Fibroblast of villous mesenchyme (primary cell): ENCODE data around the gene ZNF213. TPM values are rescaled to one million over a fixed set of nuclear protein-coding genes. Genes with fewer than 3 reads are reported as not detected.

Source experiments
- DNase-seq: peaks from one replicate; pipeline ENCODE4 v3.0.0-alpha.2; 2010; ENCODE audit warnings: low read depth
- H3K4me3 ChIP-seq: 2 replicates; pipeline ENCODE4 v1.5.1; 2011; ENCODE audit warnings: low read depth, mild to moderate bottlenecking, low read length
- small RNA-seq: library from RNA; depleted of rRNA; stranded (forward); fragments of <200 nt; gene quantifications from one replicate; pipeline ENCODE3, GENCODE V24; 2012
- total RNA-seq: library from RNA; depleted of rRNA; stranded (reverse); fragments of >200 nt; gene quantifications from 2 replicates; pipeline ENCODE4 v1.2.3, GENCODE V29; 2012
- TF ChIP-seq, protein P1 (sequence below): IDR thresholded peaks from 2 replicates; pipeline ENCODE4 v1.5.1; 2012; ENCODE audit warnings: low read depth, mild to moderate bottlenecking, low read length; ENCODE audit not compliant: insufficient read depth

The ZNF213 gene
- total RNA-seq, 1 donor: 3.5 TPM

DNA sequence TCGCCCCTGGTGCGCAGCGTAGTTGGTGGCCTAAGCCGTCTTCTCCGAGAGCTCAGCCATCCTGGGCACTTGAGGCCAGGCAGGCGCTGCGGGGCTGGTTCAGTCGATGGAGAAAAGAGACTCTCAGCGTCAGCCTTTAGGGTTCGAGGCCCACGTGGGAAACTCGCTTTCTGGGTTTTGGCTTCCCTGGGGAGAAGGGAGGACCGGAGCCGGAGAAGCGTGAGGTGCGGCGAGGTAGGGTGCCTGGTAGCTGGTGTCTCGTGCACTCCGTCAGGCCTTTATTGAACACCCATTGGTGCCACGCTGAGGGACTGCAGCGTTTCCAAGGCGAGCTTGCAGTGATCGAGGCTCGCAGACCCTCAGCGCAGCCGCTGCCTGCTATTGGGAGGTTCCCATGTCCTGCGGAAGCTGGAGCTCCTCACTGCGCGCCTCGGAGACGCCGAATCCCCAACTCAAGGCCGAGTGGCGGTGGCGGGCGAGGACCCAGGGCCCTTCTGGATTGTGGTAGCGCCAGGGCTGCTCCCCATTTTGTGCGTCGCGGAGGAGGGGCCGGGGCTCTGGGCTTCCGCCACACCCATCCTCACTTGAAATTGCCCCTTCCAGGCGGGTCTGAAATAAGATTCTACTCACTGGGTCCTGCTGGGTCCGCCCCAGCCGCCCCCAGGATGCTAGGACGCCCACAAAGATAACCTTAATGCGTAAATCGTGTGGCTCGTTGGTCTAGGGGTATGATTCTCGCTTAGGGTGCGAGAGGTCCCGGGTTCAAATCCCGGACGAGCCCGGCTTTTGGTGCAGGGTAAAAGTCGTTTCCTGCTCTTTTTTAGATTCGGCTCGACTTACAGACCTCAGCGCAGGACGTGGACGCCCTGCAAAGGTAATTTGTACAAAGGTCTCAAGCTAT is 54.3 kb downstream of the ZNF213 start:
- TF ChIP-seq, protein P1, sequence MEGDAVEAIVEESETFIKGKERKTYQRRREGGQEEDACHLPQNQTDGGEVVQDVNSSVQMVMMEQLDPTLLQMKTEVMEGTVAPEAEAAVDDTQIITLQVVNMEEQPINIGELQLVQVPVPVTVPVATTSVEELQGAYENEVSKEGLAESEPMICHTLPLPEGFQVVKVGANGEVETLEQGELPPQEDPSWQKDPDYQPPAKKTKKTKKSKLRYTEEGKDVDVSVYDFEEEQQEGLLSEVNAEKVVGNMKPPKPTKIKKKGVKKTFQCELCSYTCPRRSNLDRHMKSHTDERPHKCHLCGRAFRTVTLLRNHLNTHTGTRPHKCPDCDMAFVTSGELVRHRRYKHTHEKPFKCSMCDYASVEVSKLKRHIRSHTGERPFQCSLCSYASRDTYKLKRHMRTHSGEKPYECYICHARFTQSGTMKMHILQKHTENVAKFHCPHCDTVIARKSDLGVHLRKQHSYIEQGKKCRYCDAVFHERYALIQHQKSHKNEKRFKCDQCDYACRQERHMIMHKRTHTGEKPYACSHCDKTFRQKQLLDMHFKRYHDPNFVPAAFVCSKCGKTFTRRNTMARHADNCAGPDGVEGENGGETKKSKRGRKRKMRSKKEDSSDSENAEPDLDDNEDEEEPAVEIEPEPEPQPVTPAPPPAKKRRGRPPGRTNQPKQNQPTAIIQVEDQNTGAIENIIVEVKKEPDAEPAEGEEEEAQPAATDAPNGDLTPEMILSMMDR: no peak
- H3K4me3 ChIP-seq: peak overlapping the region; percentile 76
- DNase-seq: peak; percentile 73

DNA sequence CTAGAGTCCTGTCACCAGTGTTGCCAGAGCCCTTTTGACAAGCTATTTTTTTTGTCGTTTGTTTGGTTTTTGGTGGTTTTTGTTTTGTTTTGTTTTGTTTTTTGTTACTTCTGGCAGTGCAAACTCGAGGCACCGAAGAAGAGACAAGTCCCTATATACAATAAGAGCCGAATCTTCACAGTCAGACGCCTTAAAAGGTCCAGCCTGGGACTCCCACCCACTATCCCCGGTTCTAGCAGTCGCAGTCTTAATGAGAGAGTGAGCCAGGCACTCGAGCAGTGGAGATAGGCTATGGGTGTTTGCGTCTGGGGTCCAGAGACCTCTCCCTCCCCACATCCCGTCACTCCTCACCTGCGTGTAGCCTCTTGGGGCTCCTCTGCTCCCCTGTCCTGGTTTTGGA is 55.0 kb downstream of the ZNF213 start:
- no peak for DNase-seq
- H3K4me3 ChIP-seq: peak overlapping the region; percentile 76
- TF ChIP-seq, protein P1: no peak

DNA sequence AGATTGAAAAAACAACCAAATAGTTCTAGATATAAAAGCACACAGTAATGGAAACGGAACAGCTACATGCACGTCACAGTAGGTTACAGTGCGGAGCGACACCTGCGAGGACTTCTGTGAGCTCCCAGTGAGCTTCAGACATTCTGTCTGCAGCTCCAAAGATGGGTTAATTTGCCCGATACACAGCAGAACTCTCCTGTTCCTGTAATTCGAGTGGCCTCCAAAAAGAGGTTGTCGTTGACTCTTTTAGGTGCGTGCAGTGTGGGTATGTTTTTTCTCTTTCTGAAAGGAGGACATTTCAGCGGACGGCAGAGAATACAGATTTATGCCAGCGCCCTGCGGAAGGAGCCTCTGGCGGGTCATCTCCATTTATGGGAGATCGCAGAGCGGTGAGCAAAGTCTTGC is 56.1 kb downstream of the ZNF213 start:
- peak overlapping the region; percentile 56 for H3K4me3 ChIP-seq
- TF ChIP-seq, protein P1: no peak
- DNase-seq: no peak

Small RNAs within 50 kb of the gene (small RNA-seq; reads per million reads assigned to genes)
- gene RNU1-22P: not detected

Other genes with a start within 250 kb of the ZNF213 start
- 25.9 and 28.3 TPM in 2 replicates for gene FLYWCH1, start 223.1 kb upstream of the ZNF213 start, total RNA-seq
- under 0.01 TPM in 1 of 2 replicates, not detected in the other for gene KREMEN2, start 170.8 kb upstream of the ZNF213 start, total RNA-seq
- gene PAQR4, start 165.7 kb upstream of the ZNF213 start, total RNA-seq: 4.3 and 5.2 TPM in 2 replicates
- gene PKMYT1, start 154.6 kb upstream of the ZNF213 start, total RNA-seq: 6.9 and 8.4 TPM in 2 replicates
- gene CLDN9, start 122.1 kb upstream of the ZNF213 start, total RNA-seq: not detected in 2 replicates
- not detected in 2 replicates for gene CLDN6, start 116.8 kb upstream of the ZNF213 start, total RNA-seq
- 196 and 201 TPM in 2 replicates for gene TNFRSF12A, start 114.7 kb upstream of the ZNF213 start, total RNA-seq
- 28.1 and 31.9 TPM in 2 replicates for gene HCFC1R1, start 111.1 kb upstream of the ZNF213 start, total RNA-seq
- gene THOC6, start 111.0 kb upstream of the ZNF213 start, total RNA-seq: 28.1 and 29.6 TPM in 2 replicates
- gene BICDL2, start 98.1 kb upstream of the ZNF213 start, total RNA-seq: under 0.01 TPM in 1 of 2 replicates, not detected in the other
- under 0.01 TPM in 1 of 2 replicates, not detected in the other for gene MMP25, start 88.5 kb upstream of the ZNF213 start, total RNA-seq
- gene IL32, start 69.4 kb upstream of the ZNF213 start, total RNA-seq: 12.6 and 25.0 TPM in 2 replicates
- under 0.01 TPM in 1 of 2 replicates, not detected in the other for gene ZSCAN10, start 35.7 kb upstream of the ZNF213 start, total RNA-seq
- gene ZNF205, start 22.4 kb upstream of the ZNF213 start, total RNA-seq: 14.2 and 18.4 TPM in 2 replicates
- gene OR1F1, start 53.2 kb downstream of the ZNF213 start, total RNA-seq: under 0.01 and 0.43 TPM in 2 replicates
- 10.0 and 11.2 TPM in 2 replicates for gene ZNF200, start 100.1 kb downstream of the ZNF213 start, total RNA-seq
- under 0.01 TPM in 1 of 2 replicates, not detected in the other for gene MEFV, start 121.6 kb downstream of the ZNF213 start, total RNA-seq
- 43.2 and 56.7 TPM in 2 replicates for gene ZNF263, start 148.5 kb downstream of the ZNF213 start, total RNA-seq
- 4.2 and 7.3 TPM in 2 replicates for gene TIGD7, start 170.4 kb downstream of the ZNF213 start, total RNA-seq
- 19.0 and 25.5 TPM in 2 replicates for gene ZNF75A, start 170.5 kb downstream of the ZNF213 start, total RNA-seq
- gene OR2C1, start 220.9 kb downstream of the ZNF213 start, total RNA-seq: not detected in 2 replicates